Measurements from ENCODE around the gene RHOB. TPM values are rescaled to one million over a fixed set of nuclear protein-coding genes. Genes with fewer than 3 reads are reported as not detected.

Gene RHOB
- total and polyA plus RNA-seq, 2 of the 13 experiments (the other 11 are each of a cell fraction or from before 2014, with no cell fraction given) = 192 to 268 TPM

DNA sequence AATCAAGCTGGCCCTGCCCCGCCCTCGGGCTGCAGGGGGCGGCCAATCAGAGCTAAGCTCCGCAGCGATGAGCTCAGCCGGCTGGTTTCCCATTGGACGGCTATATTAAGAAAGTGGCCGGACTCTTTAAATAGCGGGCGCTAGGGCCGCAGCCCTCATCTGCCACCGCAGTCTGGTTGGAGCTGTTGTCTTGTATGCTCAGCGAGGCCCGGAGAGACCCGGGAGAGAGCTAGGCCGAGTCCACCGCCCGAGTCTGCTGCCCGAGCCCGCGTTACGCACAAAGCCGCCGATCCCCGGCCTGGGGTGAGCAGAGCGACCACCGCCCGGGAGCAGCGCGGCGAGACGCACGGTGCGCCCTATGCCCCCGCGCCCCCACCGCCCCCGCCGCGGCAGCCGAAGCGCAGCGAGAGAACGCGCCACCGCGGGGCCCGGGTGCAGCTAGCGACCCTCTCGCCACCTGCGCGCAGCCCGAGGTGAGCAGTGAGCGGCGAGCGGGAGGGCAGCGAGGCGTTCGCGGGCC, at the start of gene RHOB (continued):
- TF ChIP-seq, protein P1, sequence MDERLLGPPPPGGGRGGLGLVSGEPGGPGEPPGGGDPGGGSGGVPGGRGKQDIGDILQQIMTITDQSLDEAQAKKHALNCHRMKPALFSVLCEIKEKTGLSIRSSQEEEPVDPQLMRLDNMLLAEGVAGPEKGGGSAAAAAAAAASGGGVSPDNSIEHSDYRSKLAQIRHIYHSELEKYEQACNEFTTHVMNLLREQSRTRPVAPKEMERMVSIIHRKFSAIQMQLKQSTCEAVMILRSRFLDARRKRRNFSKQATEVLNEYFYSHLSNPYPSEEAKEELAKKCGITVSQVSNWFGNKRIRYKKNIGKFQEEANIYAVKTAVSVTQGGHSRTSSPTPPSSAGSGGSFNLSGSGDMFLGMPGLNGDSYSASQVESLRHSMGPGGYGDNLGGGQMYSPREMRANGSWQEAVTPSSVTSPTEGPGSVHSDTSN (CRISPR knock-in tag; IDR thresholded peaks at IDR 0.05) = peak; percentile 94
- no peak for TF ChIP-seq MBNL3 (CRISPR knock-in tag; conservative IDR thresholded peaks at IDR 0.05)
- peak; percentile 98; the same call in 1 of the 2 replicates for TF ChIP-seq ZNF790 (CRISPR knock-in tag; IDR thresholded peaks at IDR 0.05; ENCODE audit: borderline replicate concordance)
- no peak; the same call in 1 of the 2 replicates for TF ChIP-seq REL (CRISPR knock-in tag; conservative IDR thresholded peaks at IDR 0.05)
- TF ChIP-seq, protein P2, sequence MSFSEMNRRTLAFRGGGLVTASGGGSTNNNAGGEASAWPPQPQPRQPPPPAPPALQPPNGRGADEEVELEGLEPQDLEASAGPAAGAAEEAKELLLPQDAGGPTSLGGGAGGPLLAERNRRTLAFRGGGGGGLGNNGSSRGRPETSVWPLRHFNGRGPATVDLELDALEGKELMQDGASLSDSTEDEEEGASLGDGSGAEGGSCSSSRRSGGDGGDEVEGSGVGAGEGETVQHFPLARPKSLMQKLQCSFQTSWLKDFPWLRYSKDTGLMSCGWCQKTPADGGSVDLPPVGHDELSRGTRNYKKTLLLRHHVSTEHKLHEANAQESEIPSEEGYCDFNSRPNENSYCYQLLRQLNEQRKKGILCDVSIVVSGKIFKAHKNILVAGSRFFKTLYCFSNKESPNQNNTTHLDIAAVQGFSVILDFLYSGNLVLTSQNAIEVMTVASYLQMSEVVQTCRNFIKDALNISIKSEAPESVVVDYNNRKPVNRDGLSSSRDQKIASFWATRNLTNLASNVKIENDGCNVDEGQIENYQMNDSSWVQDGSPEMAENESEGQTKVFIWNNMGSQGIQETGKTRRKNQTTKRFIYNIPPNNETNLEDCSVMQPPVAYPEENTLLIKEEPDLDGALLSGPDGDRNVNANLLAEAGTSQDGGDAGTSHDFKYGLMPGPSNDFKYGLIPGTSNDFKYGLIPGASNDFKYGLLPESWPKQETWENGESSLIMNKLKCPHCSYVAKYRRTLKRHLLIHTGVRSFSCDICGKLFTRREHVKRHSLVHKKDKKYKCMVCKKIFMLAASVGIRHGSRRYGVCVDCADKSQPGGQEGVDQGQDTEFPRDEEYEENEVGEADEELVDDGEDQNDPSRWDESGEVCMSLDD (CRISPR knock-in tag; IDR thresholded peaks at IDR 0.05; ENCODE audit: borderline replicate concordance) = peak; percentile 67; the same call in 1 of the 2 replicates
- no peak for TF ChIP-seq ZNF713 (CRISPR knock-in tag; IDR thresholded peaks at IDR 0.05)
- TF ChIP-seq ZNF468 (CRISPR knock-in tag; IDR thresholded peaks at IDR 0.05) = peak; percentile 95
- TF ChIP-seq ELF3 (CRISPR knock-in tag; IDR thresholded peaks at IDR 0.05) = peak; percentile 64; the same call in 1 of the 2 replicates
- TF ChIP-seq ZNF589 (CRISPR knock-in tag; conservative IDR thresholded peaks at IDR 0.05) = peak; percentile 66
- TF ChIP-seq ETS1 (CRISPR knock-in tag; IDR thresholded peaks at IDR 0.05) = no peak; the same call in 1 of the 2 replicates
- 0 out of 2 replicates have a peak, but pooled peaks have one; percentile 52 for TF ChIP-seq NFKBIZ (CRISPR knock-in tag; IDR thresholded peaks at IDR 0.05)
- no peak for TF ChIP-seq ZBTB38 (CRISPR knock-in tag; IDR thresholded peaks at IDR 0.05)
- 0 out of 2 replicates have a peak, but pooled peaks have one; percentile 12 for TF ChIP-seq DNMT1 (CRISPR knock-in tag; IDR thresholded peaks at IDR 0.05)
- peak; percentile 76 for TF ChIP-seq MAF1 (CRISPR knock-in tag; IDR thresholded peaks at IDR 0.05; ENCODE audit: borderline replicate concordance)
- TF ChIP-seq, protein P3, sequence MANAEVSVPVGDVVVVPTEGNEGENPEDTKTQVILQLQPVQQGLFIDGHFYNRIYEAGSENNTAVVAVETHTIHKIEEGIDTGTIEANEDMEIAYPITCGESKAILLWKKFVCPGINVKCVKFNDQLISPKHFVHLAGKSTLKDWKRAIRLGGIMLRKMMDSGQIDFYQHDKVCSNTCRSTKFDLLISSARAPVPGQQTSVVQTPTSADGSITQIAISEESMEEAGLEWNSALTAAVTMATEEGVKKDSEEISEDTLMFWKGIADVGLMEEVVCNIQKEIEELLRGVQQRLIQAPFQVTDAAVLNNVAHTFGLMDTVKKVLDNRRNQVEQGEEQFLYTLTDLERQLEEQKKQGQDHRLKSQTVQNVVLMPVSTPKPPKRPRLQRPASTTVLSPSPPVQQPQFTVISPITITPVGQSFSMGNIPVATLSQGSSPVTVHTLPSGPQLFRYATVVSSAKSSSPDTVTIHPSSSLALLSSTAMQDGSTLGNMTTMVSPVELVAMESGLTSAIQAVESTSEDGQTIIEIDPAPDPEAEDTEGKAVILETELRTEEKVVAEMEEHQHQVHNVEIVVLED (CRISPR knock-in tag; IDR thresholded peaks at IDR 0.05; ENCODE audit: borderline replicate concordance) = no peak; the same call in 1 of the 2 replicates
- TF ChIP-seq KDM6A (CRISPR knock-in tag; IDR thresholded peaks at IDR 0.05; ENCODE audit: low read depth) = peak; percentile 8; the same call in 1 of the 2 replicates
- peak; percentile 55 for TF ChIP-seq ZNF772 (CRISPR knock-in tag; IDR thresholded peaks at IDR 0.05)
- no peak for TF ChIP-seq ZMYM3 (CRISPR knock-in tag; IDR thresholded peaks at IDR 0.05)
- peak; percentile 67; the same call in 1 of the 2 replicates for TF ChIP-seq ZNF512B (CRISPR knock-in tag; IDR thresholded peaks at IDR 0.05; ENCODE audit: borderline replicate concordance)
